GM12801 (cell line): Measurements from ENCODE around the gene GCNA.

Experiments
- TF ChIP-seq, protein P1 (sequence below): IDR thresholded peaks from one replicate; pipeline ENCODE4 v1.5.1; 2011; ENCODE audit warnings: control low read depth; ENCODE audit not compliant: insufficient read length; ENCODE audit errors: extremely low read depth

Gene GCNA

DNA sequence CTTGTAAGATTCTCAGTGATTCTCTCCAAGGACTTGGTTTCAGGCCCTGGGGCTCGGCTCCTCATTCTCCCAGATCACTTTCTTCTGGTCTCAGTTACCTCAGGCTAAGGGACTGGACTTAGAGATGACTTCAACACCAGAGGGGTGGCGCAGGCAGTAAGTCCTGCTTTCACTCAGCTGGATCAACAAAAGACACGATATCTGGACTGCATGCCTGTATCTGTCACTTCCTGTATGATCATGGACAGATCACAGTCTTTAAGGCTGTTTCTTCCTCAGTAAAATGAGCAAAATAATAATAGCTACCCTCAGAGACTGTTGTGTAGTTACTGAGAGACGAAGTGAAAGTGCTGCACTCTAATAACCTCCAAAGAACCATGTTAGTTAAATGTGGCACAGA is 59.6 kb downstream of the GCNA start:
- TF ChIP-seq, protein P1, sequence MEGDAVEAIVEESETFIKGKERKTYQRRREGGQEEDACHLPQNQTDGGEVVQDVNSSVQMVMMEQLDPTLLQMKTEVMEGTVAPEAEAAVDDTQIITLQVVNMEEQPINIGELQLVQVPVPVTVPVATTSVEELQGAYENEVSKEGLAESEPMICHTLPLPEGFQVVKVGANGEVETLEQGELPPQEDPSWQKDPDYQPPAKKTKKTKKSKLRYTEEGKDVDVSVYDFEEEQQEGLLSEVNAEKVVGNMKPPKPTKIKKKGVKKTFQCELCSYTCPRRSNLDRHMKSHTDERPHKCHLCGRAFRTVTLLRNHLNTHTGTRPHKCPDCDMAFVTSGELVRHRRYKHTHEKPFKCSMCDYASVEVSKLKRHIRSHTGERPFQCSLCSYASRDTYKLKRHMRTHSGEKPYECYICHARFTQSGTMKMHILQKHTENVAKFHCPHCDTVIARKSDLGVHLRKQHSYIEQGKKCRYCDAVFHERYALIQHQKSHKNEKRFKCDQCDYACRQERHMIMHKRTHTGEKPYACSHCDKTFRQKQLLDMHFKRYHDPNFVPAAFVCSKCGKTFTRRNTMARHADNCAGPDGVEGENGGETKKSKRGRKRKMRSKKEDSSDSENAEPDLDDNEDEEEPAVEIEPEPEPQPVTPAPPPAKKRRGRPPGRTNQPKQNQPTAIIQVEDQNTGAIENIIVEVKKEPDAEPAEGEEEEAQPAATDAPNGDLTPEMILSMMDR: no peak

DNA sequence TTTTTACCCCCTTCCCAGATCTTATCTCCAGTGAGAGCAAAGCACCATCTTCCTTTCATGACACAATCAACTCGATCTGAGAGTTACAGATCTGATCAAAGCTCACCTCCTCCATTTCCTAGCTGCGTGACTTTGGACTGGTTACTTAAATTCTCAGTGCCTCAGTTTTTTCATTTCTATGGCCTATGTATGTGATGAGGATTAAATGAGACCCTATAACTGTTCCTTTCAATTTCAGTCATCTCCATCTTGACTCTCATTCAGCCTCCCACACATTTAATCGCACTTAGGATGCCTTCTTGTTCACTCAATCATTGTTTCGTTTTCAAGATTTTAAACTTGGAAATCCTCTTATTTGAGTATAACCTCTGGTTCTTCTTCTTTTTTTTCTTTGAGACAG is 60.2 kb downstream of the GCNA start:
- TF ChIP-seq, protein P1: no peak

DNA sequence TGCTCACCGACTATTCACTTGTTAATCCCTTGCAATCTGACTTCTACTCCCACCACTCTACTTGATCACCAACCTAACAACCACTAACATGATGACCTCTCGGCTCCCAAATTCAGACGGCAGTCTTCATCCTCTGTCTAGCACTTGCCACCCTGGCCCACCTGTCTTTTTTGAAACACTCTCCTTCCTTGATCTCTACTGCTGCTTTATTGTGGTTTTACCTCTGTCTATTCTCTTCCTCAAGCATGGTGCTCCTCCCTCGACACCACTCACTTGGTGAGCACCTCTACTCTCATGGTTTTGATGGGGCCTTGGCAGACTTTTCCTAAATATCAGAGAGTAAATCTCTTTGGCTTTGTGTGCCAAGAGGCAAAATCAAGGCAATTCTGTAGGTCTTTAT is 61.8 kb downstream of the GCNA start:
- TF ChIP-seq, protein P1: no peak

DNA sequence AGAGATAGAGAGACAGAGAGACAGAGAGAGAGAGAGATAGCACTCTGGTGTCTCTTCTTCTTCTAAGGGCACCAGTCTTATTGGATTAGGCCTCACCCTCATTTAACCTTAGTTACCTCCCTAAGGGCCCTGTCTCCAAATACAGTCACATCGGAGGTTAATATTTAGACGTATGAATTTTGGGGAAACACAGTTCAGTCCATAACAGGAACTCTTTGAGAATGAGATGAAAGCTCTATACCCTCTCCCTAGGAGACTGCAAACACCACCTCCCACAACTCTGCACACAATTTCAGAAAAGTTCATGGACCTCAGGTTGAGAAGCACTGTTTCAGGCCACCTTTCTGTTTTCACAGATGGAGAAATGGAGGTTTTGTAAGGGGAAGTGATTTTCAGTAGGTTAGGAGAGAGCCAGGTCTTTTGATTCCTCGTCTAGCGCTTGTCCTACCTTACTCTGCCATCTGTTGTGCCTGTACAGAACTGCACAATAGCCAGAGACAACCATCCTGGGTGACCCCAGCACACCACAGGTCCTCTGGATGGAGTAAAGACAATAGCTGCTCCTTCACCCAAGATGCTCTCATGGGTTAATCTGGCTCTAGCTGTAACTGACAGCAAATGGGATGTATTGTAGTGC is 72.2 kb downstream of the GCNA start:
- TF ChIP-seq, protein P1: no peak

DNA sequence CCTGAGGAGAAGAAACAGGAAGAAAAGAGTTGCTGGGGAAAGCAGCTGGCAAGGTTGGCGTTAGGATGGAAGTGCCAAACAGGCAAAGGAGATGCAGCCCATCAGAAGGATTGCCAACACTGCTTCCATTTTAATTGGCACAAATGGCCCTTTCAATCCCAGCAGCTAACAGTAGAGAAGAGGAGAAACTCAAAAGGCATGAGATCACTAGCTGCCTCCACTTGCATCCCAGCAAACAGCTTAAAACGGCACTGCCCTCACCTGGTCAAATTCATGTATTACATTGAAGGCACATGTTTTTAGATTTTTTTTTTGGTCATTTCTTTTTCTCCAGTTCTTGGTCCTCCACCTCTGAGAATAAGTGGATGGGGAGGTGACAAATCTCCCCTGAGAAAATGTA is 74.2 kb downstream of the GCNA start:
- TF ChIP-seq, protein P1: no peak

DNA sequence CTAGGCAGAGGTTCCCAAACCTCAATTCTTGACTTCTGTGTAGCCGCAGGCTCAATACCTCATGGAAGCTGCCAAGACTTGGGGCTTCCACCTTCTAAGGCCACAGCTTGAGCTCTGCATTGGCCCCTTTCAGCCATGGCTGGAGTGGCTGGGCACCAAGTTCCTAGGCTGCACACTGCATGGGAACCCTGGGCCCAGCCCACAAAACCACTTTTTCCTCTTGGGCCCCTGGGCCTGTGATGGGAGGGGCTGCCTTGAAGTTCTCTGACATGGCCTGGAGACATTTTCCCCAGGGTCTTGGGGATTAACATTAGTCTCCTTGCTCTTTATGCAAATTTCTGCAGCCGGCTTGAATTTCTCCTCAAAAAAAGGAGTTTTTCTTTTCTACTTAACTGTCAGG is 75.1 kb downstream of the GCNA start:
- TF ChIP-seq, protein P1: no peak

DNA sequence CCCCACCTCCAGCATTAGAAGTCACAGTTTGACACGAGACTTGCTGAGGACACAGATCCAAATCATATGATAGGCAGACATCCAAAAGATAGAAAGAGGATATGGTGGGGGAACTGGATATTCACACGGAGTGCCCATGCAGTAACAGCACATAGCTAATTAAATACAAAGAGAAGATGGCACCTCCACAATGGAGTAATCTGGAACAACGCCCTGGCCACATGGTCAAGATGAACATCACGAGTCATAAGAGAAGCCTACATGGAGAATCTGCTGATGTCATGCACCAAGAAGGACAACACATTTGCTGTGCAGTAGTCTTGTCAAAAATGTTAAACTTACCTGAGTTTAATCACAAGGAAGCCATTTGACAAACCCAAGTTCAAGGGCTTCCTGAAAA is 79.0 kb downstream of the GCNA start:
- TF ChIP-seq, protein P1: no peak
